Right atrium auricular region (tissue), 2 donors: ENCODE data around the gene DLGAP1. TPM values are rescaled to one million over a fixed set of nuclear protein-coding genes. Genes with fewer than 3 reads are reported as not detected.
"Not testable (repeated sequence)": the region's sequence is repeated elsewhere in the genome, so short reads cannot be mapped to it uniquely, and the experiment has no call there.

Source experiments
- DNase-seq: peaks from one replicate; pipeline ENCODE4 v3.0.0-alpha.2; 2019; ENCODE audit warnings: low spot score
- H3K27ac ChIP-seq, 2 donors: fragments of 200-600 bp; sonication (generic); 1 replicate in 1 of 2; 2 replicates in 1 of 2; pipeline ENCODE4 v1.5.1; 2016 to 2019
- H3K27me3 ChIP-seq, 2 donors: fragments of 200-600 bp; sonication (generic); one replicate each; pipeline versions ENCODE4 v1.5.1 to v1.6.0; 2017 to 2019
- H3K36me3 ChIP-seq: fragments of 200-600 bp; sonication (generic); one replicate; pipeline ENCODE4 v1.5.1; 2016
- H3K4me1 ChIP-seq, 2 donors: fragments of 200-600 bp; sonication (generic); one replicate each; pipeline versions ENCODE4 v1.5.1 to v1.6.0; 2017 to 2019
- H3K4me3 ChIP-seq, 2 donors: fragments of 200-600 bp; sonication (generic); 1 replicate in 1 of 2; 2 replicates in 1 of 2; pipeline ENCODE4 v1.5.1; 2017 to 2019; ENCODE audit warnings: mild to moderate bottlenecking in 1 of 2, moderate library complexity in 1 of 2
- H3K9me3 ChIP-seq, 2 donors: fragments of 200-600 bp; sonication (generic); one replicate each; pipeline ENCODE4 v1.5.1; 2019
- CTCF ChIP-seq, 2 donors: fragments of 200-600 bp; sonication (generic); IDR thresholded peaks; one replicate each; pipeline ENCODE4 v1.5.1; 2019; ENCODE audit warnings: antibody characterized with exemption in 2 of 2
- total RNA-seq, 2 donors: library from RNA; depleted of rRNA; stranded (reverse); fragments of >200 nt; gene quantifications; one replicate each; pipeline ENCODE4 v1.1.0, GENCODE V29; 2016

Gene DLGAP1
- total RNA-seq, 2 donors from 2014 or later = 0.56 to 1.1 TPM

DNA sequence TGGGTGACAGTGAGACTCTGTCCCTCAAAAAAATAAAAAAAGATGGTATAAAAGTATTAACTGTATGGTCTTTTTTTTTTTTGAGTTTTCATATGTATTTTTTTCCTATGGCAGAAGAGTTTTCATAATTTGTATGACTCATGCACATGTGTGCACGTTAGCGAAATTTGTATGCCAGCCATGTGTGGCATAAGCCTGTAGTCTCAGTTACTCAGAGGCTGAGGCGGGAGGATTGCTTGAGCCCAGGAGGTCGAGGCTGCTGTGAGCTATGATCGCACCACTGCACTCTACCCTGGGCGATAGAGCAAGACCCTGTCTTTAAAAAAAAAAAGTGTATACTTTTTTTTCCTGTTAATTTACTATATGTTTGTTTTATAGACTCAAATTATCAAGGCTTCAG lies 844.3 kb downstream of the DLGAP1 start:
- no peaks in the 10 kb centered on the region for H3K36me3 ChIP-seq
- no peak overlapping the region for H3K27ac ChIP-seq
- H3K4me3 ChIP-seq = no peak overlapping the region
- H3K4me1 ChIP-seq = peaks cover 0 to 12% of the 10 kb centered on the region in 2 donors
- H3K9me3 ChIP-seq = no peaks in the 10 kb centered on the region
- no peak for TF ChIP-seq CTCF (IDR thresholded peaks at IDR 0.05)
- DNase-seq = no peak
- H3K27me3 ChIP-seq = no peaks in the 10 kb centered on the region

- no peak for TF ChIP-seq CTCF (IDR thresholded peaks at IDR 0.05)
- H3K27me3 ChIP-seq = no peaks in the 10 kb centered on the region
- H3K4me1 ChIP-seq = peaks cover 0 to 17% of the 10 kb centered on the region in 2 donors
- no peak overlapping the region for H3K27ac ChIP-seq
- H3K9me3 ChIP-seq = no peaks in the 10 kb centered on the region
- no peak overlapping the region for H3K4me3 ChIP-seq
- no peak for DNase-seq
- no peaks in the 10 kb centered on the region for H3K36me3 ChIP-seq
Measured at GRCh38 chr18:3610188-3610708, 844.9 kb downstream of the DLGAP1 start.

DNA sequence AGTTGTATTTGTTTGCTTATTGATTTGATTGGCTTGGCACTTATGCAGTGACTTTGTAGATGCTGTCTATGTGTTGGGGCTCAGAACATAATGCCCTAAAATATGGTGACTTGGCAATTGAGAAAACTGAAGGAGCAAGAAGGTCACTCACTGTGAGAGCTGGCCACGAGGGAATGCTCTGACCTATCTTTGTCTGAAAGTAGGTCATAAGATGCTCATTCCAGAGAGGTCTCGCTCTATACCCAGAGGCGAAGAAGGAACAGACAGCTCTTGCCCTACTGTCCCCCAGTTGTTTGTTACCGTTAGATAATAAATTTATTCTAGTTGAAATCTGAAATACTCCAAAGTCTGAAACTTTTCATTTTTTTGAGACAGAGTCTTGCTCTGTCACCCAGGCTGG lies 846.6 kb downstream of the DLGAP1 start:
- no peak for DNase-seq
- Histone ChIP-seq H3K4me3 (no peak overlapping the region), H3K9me3 (no peaks in the 10 kb centered on the region), H3K36me3 (no peaks in the 10 kb centered on the region), H3K27ac (no peak overlapping the region), H3K4me1 (peaks cover 0 to 35% of the 10 kb centered on the region in 2 donors), H3K27me3 (no peaks in the 10 kb centered on the region)
- TF ChIP-seq CTCF (IDR thresholded peaks at IDR 0.05) = no peak

DNA sequence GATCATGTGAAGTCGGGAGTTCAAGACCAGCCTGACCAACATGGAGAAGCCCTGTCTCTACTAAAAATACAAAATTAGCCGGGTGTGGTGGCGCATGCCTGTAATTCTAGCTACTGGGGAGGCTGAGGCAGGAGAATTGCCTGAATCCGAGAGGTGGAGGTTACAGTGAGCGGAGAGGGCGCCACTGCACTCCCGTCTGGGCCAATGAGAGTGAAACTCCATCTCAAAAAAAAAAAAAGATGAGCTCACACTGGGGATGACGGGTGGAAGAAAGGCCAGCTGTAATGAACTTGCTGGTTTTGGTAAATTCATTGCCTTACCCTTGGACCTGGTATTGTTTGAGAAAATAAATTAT lies 847.0 kb downstream of the DLGAP1 start:
- not testable (repeated sequence) for H3K4me3 ChIP-seq, H3K27me3 ChIP-seq, H3K36me3 ChIP-seq, H3K9me3 ChIP-seq, DNase-seq, H3K27ac ChIP-seq
- peaks cover 0 to 39% of the 10 kb centered on the region in 2 donors for H3K4me1 ChIP-seq

- TF ChIP-seq CTCF (IDR thresholded peaks at IDR 0.05) = no peak
- Histone ChIP-seq H3K4me3 (no peak overlapping the region), H3K4me1 (peaks cover 0 to 43% of the 10 kb centered on the region in 2 donors), H3K27me3 (no peaks in the 10 kb centered on the region), H3K9me3 (no peaks in the 10 kb centered on the region), H3K27ac (peak overlapping the region; percentile 38 to 97), H3K36me3 (no peaks in the 10 kb centered on the region)
- no peak for DNase-seq
Measured at GRCh38 chr18:3607309-3608098, 847.6 kb downstream of the DLGAP1 start.

GRCh38 chr18:3606863-3607262 lies 848.2 kb downstream of the DLGAP1 start:
- H3K27me3 ChIP-seq, H3K4me3 ChIP-seq: not testable (repeated sequence)

More at GRCh38 chr18:3606863-3607262, 848.2 kb downstream of the DLGAP1 start:
- Histone ChIP-seq H3K4me1 (peaks cover 0 to 43% of the 10 kb centered on the region in 2 donors), H3K27ac (peak overlapping the region; percentile 38 to 97)
- not testable (repeated sequence) for H3K36me3 ChIP-seq, DNase-seq, H3K9me3 ChIP-seq
